ENCODE measurements around the gene ATE1. TPM values are rescaled to one million over a fixed set of nuclear protein-coding genes. Genes with fewer than 3 reads are reported as not detected.

The ATE1 gene
- total RNA-seq, 1 experiment from 2014 or later: 23.8 TPM

- TF ChIP-seq USF1 (CRISPR knock-in tag; IDR thresholded peaks at IDR 0.05) (no peak), JUN (CRISPR knock-in tag; IDR thresholded peaks at IDR 0.05) (no peak), E2F4 (CRISPR knock-in tag; IDR thresholded peaks at IDR 0.05; ENCODE audit: borderline replicate concordance, low read depth) (no peak), ZMAT4 (CRISPR knock-in tag; IDR thresholded peaks at IDR 0.05) (no peak), NFATC4 (CRISPR knock-in tag; IDR thresholded peaks at IDR 0.05) (no peak), USF2 (CRISPR knock-in tag; IDR thresholded peaks at IDR 0.05) (no peak)
These were observed 229.5 kb downstream of the ATE1 start (continued) for GRCh38 chr10:121698336-121698735.

- peak; percentile 87 for DNase-seq (ENCODE audit: low spot score)
These were observed 231.0 kb downstream of the ATE1 start for GRCh38 chr10:121696854-121697253.

GRCh38 chr10:121695731-121696464, 231.9 kb downstream of the ATE1 start:
- ChIA-PET POLR2A (no interaction called here), CTCF (interaction anchor here (0.6 to 2.7 kb wide), 16 partner anchors 8 to 746 kb away, joined by 3 to 24 read pairs (median 4); no protein-coding TSS in a partner anchor)
- peaks cover 9% of the 10 kb centered on the region; the same call in 1 of the 2 replicates for H3K36me3 Mint-ChIP-seq
- no peak overlapping the region for H3K27ac Mint-ChIP-seq
- H3K9me3 Mint-ChIP-seq: peaks cover 16% of the 10 kb centered on the region
- 0 out of 2 replicates have a peak, but pooled peaks cover 3% of the 10 kb centered on the region for H3K27me3 Mint-ChIP-seq (ENCODE audit: low read depth)
- H3K4me1 Mint-ChIP-seq: peaks cover 16% of the 10 kb centered on the region
- no peak for ATAC-seq
- no peak overlapping the region for H3K4me3 Mint-ChIP-seq
- DNase-seq (ENCODE audit: low spot score): no peak
- TF ChIP-seq OVOL2 (CRISPR knock-in tag; IDR thresholded peaks at IDR 0.05; ENCODE audit: borderline replicate concordance): no peak
- TF ChIP-seq ZBTB21 (CRISPR knock-in tag; IDR thresholded peaks at IDR 0.05; ENCODE audit: borderline replicate concordance): no peak
- no peak for TF ChIP-seq ERG (CRISPR knock-in tag; IDR thresholded peaks at IDR 0.05)
- TF ChIP-seq MAX (CRISPR knock-in tag; IDR thresholded peaks at IDR 0.05): no peak
- TF ChIP-seq E2F1 (CRISPR knock-in tag; IDR thresholded peaks at IDR 0.05): no peak
- TF ChIP-seq NR1H2 (CRISPR knock-in tag; IDR thresholded peaks at IDR 0.05): no peak
- no peak for TF ChIP-seq AFF4 (CRISPR knock-in tag; IDR thresholded peaks at IDR 0.05; ENCODE audit: borderline replicate concordance)
- TF ChIP-seq CREB1 (CRISPR knock-in tag; IDR thresholded peaks at IDR 0.05): no peak
- TF ChIP-seq SMAD4 (CRISPR knock-in tag; IDR thresholded peaks at IDR 0.05): no peak

More at GRCh38 chr10:121696854-121697253, 231.0 kb downstream of the ATE1 start:
- H3K4me1 Mint-ChIP-seq: peaks cover 14% of the 10 kb centered on the region
- no peak overlapping the region for H3K4me3 Mint-ChIP-seq
- no peak overlapping the region for H3K27ac Mint-ChIP-seq
- peak; percentile 87 for ATAC-seq
- ChIA-PET POLR2A (no interaction called here), CTCF (interaction anchor here (0.6 to 2.7 kb wide), 20 partner anchors 9 to 747 kb away, joined by 3 to 24 read pairs (median 4); no protein-coding TSS in a partner anchor)
- TF ChIP-seq NR2C2 (CRISPR knock-in tag; IDR thresholded peaks at IDR 0.05): no peak
- no peak for TF ChIP-seq GTF2I (CRISPR knock-in tag; conservative IDR thresholded peaks at IDR 0.05)
- TF ChIP-seq ZNF138 (CRISPR knock-in tag; conservative IDR thresholded peaks at IDR 0.05): no peak
- peak; percentile 70 for TF ChIP-seq CTCF (IDR thresholded peaks at IDR 0.05)
- 0 out of 2 replicates have a peak, but pooled peaks cover 3% of the 10 kb centered on the region for H3K27me3 Mint-ChIP-seq (ENCODE audit: low read depth)
- H3K9me3 Mint-ChIP-seq: peaks cover 19% of the 10 kb centered on the region
- H3K36me3 Mint-ChIP-seq: peaks cover 12% of the 10 kb centered on the region

Data from WTC11 (cell line).